Activated CD4-positive, alpha-beta T cell treated with anti-CD3 and anti-CD28 coated beads, Interleukin-2, amount 10 ng/mL, durations not matched to agents 7 days and 5 days (primary cell): ENCODE results near the gene DDO. TPM values are rescaled to one million over a fixed set of nuclear protein-coding genes. Genes with fewer than 3 reads are reported as not detected.
"Not testable (repeated sequence)": the region's sequence is repeated elsewhere in the genome, so short reads cannot be mapped to it uniquely, and the experiment has no call there.

ENCODE experiments used
- CTCF ChIA-PET: fragments of 350-600 bp; sonication (Branson Sonifier 250); formaldehyde crosslinking; loops from one replicate; lab custom pipeline; 2021; ENCODE audit warnings: antibody characterized with exemption; lab: Charles Lee
- POLR2A ChIA-PET: fragments of 350-600 bp; sonication (Branson Sonifier 250); formaldehyde crosslinking; loops from one replicate; lab custom pipeline; 2021; ENCODE audit warnings: antibody characterized with exemption; lab: Charles Lee
- DNase-seq: peaks from one replicate; pipeline ENCODE4 v3.0.0-alpha.2; 2020
- H3K27ac Mint-ChIP-seq: one replicate; pipeline ENCODE4 v1.8.0; 2021; ENCODE audit warnings: mild to moderate bottlenecking, moderate library complexity, mixed read lengths
- H3K27me3 Mint-ChIP-seq: one replicate; pipeline ENCODE4 v1.8.0; 2021; ENCODE audit warnings: mixed read lengths
- H3K36me3 Mint-ChIP-seq: one replicate; pipeline ENCODE4 v1.8.0; 2021; ENCODE audit warnings: low read depth, mixed read lengths
- H3K4me1 Mint-ChIP-seq: one replicate; pipeline ENCODE4 v1.8.0; 2021; ENCODE audit warnings: mixed read lengths
- H3K4me3 Mint-ChIP-seq: one replicate; pipeline ENCODE4 v1.8.0; 2021; ENCODE audit warnings: mild to moderate bottlenecking, moderate library complexity, mixed read lengths
- H3K9me3 Mint-ChIP-seq: one replicate; pipeline ENCODE4 v1.8.0; 2021; ENCODE audit warnings: mixed read lengths
- total RNA-seq, 2 experiments: library from RNA; stranded (reverse); gene quantifications; one replicate each; pipeline ENCODE4 v1.2.3, GENCODE V29; 2021

Gene DDO
- total RNA-seq, result not detected

GRCh38 chr6:110415086-110415916 is at the start of gene DDO:
TSS of gene DDO (minus strand) at chr6:110415575. CDS start at chr6:110413462, 2,113 bp downstream.
- DNase-seq, result no peak

DNA sequence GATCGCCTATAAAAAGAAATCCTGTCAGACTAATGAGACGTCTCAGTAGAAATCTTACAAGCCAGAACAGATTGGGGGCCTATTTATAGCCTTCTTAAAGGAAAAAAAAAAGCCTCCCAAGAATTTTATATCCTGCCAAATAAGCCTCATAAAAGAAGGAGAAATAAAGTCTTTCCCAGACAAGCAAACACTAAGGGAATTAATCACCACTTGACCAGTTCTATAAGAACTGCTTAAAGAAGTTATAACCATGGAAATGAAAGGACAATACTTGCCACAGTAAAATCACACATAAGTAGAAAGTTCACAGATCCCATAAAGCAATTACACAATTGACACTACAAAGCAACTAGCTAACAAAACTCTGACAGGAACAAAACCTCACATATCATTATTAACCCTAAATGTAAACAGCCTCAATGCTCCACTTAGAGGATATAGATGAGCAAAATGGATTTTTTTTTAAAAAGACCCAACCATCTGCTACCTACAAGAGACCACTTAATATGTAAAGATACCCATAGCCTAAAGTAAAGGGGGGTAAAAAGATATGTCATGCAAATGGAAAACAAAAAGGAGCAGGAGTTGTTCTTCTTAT is 47.6 kb upstream of the DDO start:
- Mint-ChIP-seq H3K9me3 (peaks cover 3% of the 10 kb centered on the region), H3K4me3 (no peak overlapping the region), H3K27ac (no peak overlapping the region), H3K27me3 (peaks cover 28% of the 10 kb centered on the region), H3K4me1 (no peaks in the 10 kb centered on the region), H3K36me3 (no peaks in the 10 kb centered on the region)
- DNase-seq, result no peak
- ChIA-PET CTCF (no interaction called here), POLR2A (no interaction called here)

More at GRCh38 chr6:110415086-110415916, at the start of gene DDO:
- H3K27ac Mint-ChIP-seq, result no peak within 1 kb of the TSS
- H3K4me3 Mint-ChIP-seq, result no peak within 1 kb of the TSS
- peaks cover 2% of the 10 kb centered on the region for H3K4me1 Mint-ChIP-seq
- ChIA-PET POLR2A (no interaction called here), CTCF (interaction anchor here (1.7 kb wide), 1 partner anchor 10 kb away, joined by 4 read pairs; no protein-coding TSS in a partner anchor)
- no peaks in the 10 kb centered on the region for H3K9me3 Mint-ChIP-seq
- H3K27me3 Mint-ChIP-seq, result peaks cover 4% of the 10 kb centered on the region
- H3K36me3 Mint-ChIP-seq, result no peaks in the 10 kb centered on the region

GRCh38 chr6:110461376-110461775 is 46.0 kb upstream of the DDO start:
- Mint-ChIP-seq H3K4me1 (no peaks in the 10 kb centered on the region), H3K9me3 (peaks cover 3% of the 10 kb centered on the region), H3K36me3 (no peaks in the 10 kb centered on the region), H3K27me3 (peaks cover 25% of the 10 kb centered on the region), H3K4me3 (no peak overlapping the region), H3K27ac (no peak overlapping the region)
- CTCF ChIA-PET, result interaction anchor here (1.3 kb wide), 1 partner anchor 12 kb away, joined by 4 read pairs; no protein-coding TSS in a partner anchor
- POLR2A ChIA-PET, result no interaction called here
- no peak for DNase-seq

DNA sequence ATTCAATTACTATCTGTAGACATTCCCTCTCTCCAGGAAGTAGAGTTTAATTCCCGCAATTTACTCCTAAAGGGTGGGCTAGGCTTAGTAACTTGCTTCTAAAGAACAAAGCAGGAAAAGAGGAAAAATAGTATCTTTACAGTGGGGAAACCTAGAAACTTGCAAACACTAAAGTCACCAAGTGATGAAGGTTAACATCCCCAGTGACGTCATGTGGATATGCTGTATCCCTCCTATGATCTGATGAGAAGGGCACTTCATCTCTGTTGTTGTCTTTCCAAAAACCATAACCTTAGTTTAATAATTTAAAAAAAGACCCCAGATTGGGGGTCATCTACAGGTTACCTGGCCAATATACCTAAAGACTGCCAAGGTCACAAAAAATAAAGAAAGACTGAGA is 43.8 kb upstream of the DDO start:
- Mint-ChIP-seq H3K4me1 (no peaks in the 10 kb centered on the region), H3K36me3 (no peaks in the 10 kb centered on the region), H3K27ac (no peak overlapping the region), H3K27me3 (peaks cover 10% of the 10 kb centered on the region), H3K4me3 (no peak overlapping the region), H3K9me3 (peaks cover 3% of the 10 kb centered on the region)
- ChIA-PET POLR2A (no interaction called here), CTCF (no interaction called here)
- no peak for DNase-seq

GRCh38 chr6:110458476-110458875 is 43.1 kb upstream of the DDO start:
- Mint-ChIP-seq H3K4me3 (no peak overlapping the region), H3K27ac (no peak overlapping the region), H3K4me1 (no peaks in the 10 kb centered on the region), H3K36me3 (no peaks in the 10 kb centered on the region), H3K9me3 (peaks cover 3% of the 10 kb centered on the region), H3K27me3 (peaks cover 5% of the 10 kb centered on the region)
- no peak for DNase-seq
- ChIA-PET CTCF (no interaction called here), POLR2A (no interaction called here)

- H3K4me3 Mint-ChIP-seq, H3K27me3 Mint-ChIP-seq, H3K4me1 Mint-ChIP-seq, POLR2A ChIA-PET, H3K9me3 Mint-ChIP-seq, H3K36me3 Mint-ChIP-seq, H3K27ac Mint-ChIP-seq: not testable (repeated sequence)
- peak; percentile 19 for DNase-seq
- CTCF ChIA-PET, result interaction anchor here (1.2 kb wide), 1 partner anchor 53 kb away, joined by 3 read pairs; no protein-coding TSS in a partner anchor
Measured at GRCh38 chr6:110457567-110458175, 42.3 kb upstream of the DDO start.

- no peaks in the 10 kb centered on the region for H3K36me3 Mint-ChIP-seq
- DNase-seq, result no peak
- ChIA-PET CTCF (interaction anchor here (1.2 kb wide), 1 partner anchor 54 kb away, joined by 3 read pairs; no protein-coding TSS in a partner anchor), POLR2A (no interaction called here)
- H3K9me3 Mint-ChIP-seq, result no peaks in the 10 kb centered on the region
- no peak overlapping the region for H3K27ac Mint-ChIP-seq
- H3K4me3 Mint-ChIP-seq, result no peak overlapping the region
- no peaks in the 10 kb centered on the region for H3K4me1 Mint-ChIP-seq
- H3K27me3 Mint-ChIP-seq, result peaks cover 6% of the 10 kb centered on the region
Measured at GRCh38 chr6:110456694-110457093, 41.3 kb upstream of the DDO start.

DNA sequence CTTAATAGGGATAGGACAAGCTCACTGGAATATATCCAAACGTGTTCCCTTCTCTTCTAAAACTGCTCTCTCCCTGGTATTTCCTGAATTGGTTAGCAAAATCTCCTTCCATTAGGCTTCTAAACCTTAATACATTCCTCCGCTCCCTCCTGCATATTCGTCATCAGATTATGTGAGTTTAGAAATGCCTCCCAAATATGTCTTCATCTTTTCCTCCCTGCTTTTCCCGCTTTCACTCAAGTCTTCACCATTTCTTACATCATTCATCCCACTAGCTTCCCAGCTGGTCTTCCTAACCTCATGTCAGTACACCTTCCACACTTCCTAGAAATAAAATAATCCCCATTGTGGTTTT is 34.1 kb upstream of the DDO start:
- no peak for DNase-seq
- H3K27me3 Mint-ChIP-seq, result peaks cover 9% of the 10 kb centered on the region
- no peak overlapping the region for H3K4me3 Mint-ChIP-seq
- H3K9me3 Mint-ChIP-seq, result no peaks in the 10 kb centered on the region
- no peak overlapping the region for H3K27ac Mint-ChIP-seq
- ChIA-PET CTCF (interaction anchor here (0.8 kb wide), 1 partner anchor 12 kb away, joined by 4 read pairs; no protein-coding TSS in a partner anchor), POLR2A (no interaction called here)
- no peaks in the 10 kb centered on the region for H3K4me1 Mint-ChIP-seq
- H3K36me3 Mint-ChIP-seq, result no peaks in the 10 kb centered on the region

GRCh38 chr6:110448846-110449540 is 33.6 kb upstream of the DDO start:
- CTCF ChIA-PET, result interaction anchor here (0.8 kb wide), 1 partner anchor 12 kb away, joined by 4 read pairs; no protein-coding TSS in a partner anchor
- Mint-ChIP-seq H3K27ac (no peak overlapping the region), H3K9me3 (no peaks in the 10 kb centered on the region), H3K4me3 (no peak overlapping the region), H3K27me3 (peaks cover 9% of the 10 kb centered on the region), H3K36me3 (no peaks in the 10 kb centered on the region), H3K4me1 (no peaks in the 10 kb centered on the region)
- POLR2A ChIA-PET, result no interaction called here
- DNase-seq, result no peak

GRCh38 chr6:110447761-110448160 is 32.4 kb upstream of the DDO start:
- H3K27ac Mint-ChIP-seq, result no peak overlapping the region
- H3K27me3 Mint-ChIP-seq, result peaks cover 17% of the 10 kb centered on the region
- no peaks in the 10 kb centered on the region for H3K9me3 Mint-ChIP-seq
- no peak for DNase-seq
- H3K36me3 Mint-ChIP-seq, result no peaks in the 10 kb centered on the region
- ChIA-PET POLR2A (no interaction called here), CTCF (no interaction called here)
- H3K4me3 Mint-ChIP-seq, result no peak overlapping the region
- no peaks in the 10 kb centered on the region for H3K4me1 Mint-ChIP-seq

GRCh38 chr6:110446405-110446804 is 31.0 kb upstream of the DDO start:
- POLR2A ChIA-PET, result no interaction called here
- CTCF ChIA-PET, result no interaction called here
- no peaks in the 10 kb centered on the region for H3K9me3 Mint-ChIP-seq
- H3K4me3 Mint-ChIP-seq, result no peak overlapping the region
- H3K36me3 Mint-ChIP-seq, result no peaks in the 10 kb centered on the region
- no peak for DNase-seq
- H3K27me3 Mint-ChIP-seq, result peaks cover 19% of the 10 kb centered on the region
- no peak overlapping the region for H3K27ac Mint-ChIP-seq
- no peaks in the 10 kb centered on the region for H3K4me1 Mint-ChIP-seq

DNA sequence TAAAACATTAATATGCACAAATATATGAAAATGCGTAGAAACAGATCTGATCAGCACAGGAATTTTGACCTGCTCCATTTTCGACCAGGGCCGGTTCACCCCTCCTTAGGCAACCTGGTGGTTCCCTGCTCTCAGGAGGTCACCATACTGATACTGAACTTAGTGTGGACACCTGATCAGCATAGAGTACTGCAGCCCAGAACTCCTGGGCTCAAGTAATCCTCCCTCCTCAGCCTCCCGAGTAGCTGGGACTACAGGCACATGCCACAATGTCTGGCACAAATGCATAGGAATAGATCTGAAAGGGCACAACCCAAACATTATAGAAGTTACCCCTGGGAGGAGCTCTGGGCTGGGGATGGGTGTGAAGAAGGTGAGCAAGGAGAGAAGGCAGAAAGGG is 24.7 kb upstream of the DDO start:
- Mint-ChIP-seq H3K27ac (no peak overlapping the region), H3K9me3 (no peaks in the 10 kb centered on the region), H3K4me1 (no peaks in the 10 kb centered on the region), H3K27me3 (peaks cover 34% of the 10 kb centered on the region), H3K36me3 (no peaks in the 10 kb centered on the region), H3K4me3 (no peak overlapping the region)
- POLR2A ChIA-PET, result no interaction called here
- CTCF ChIA-PET, result no interaction called here
- DNase-seq, result no peak
